PC-9 (cell line): Measurements from ENCODE around the gene PEA15. TPM values are rescaled to one million over a fixed set of nuclear protein-coding genes. Genes with fewer than 3 reads are reported as not detected.

Source experiments
- total RNA-seq: library from RNA; stranded (reverse); gene quantifications from 2 replicates; pipeline ENCODE4 v1.2.3, GENCODE V29; 2021

PEA15 gene
- total RNA-seq, 1 experiment from 2014 or later = 139 TPM

Other genes with a start within 250 kb of the PEA15 start
- 3.3 and 4.0 TPM in 2 replicates for gene PIGM, start 173.4 kb upstream of the PEA15 start, total RNA-seq
- not detected in 2 replicates for gene KCNJ10, start 135.2 kb upstream of the PEA15 start, total RNA-seq
- gene KCNJ9, start 123.8 kb upstream of the PEA15 start, total RNA-seq = not detected in 2 replicates
- gene IGSF8, start 106.8 kb upstream of the PEA15 start, total RNA-seq = 27.4 and 38.0 TPM in 2 replicates
- gene ATP1A2, start 89.6 kb upstream of the PEA15 start, total RNA-seq = 1.1 TPM in 2 replicates
- not detected in 2 replicates for gene ATP1A4, start 53.8 kb upstream of the PEA15 start, total RNA-seq
- gene CASQ1, start 14.8 kb upstream of the PEA15 start, total RNA-seq = not detected in 2 replicates
- 152 and 161 TPM in 2 replicates for gene DCAF8, start 57.2 kb downstream of the PEA15 start, total RNA-seq
- gene PEX19, start 79.7 kb downstream of the PEA15 start, total RNA-seq = 50.1 and 52.5 TPM in 2 replicates
- gene COPA, start 137.9 kb downstream of the PEA15 start, total RNA-seq = 146 and 147 TPM in 2 replicates
- gene NCSTN, start 138.0 kb downstream of the PEA15 start, total RNA-seq = 54.7 and 55.8 TPM in 2 replicates
- gene NHLH1, start 161.7 kb downstream of the PEA15 start, total RNA-seq = 0.26 TPM in 1 of 2 replicates, not detected in the other
- 11.5 and 12.4 TPM in 2 replicates for gene VANGL2, start 195.2 kb downstream of the PEA15 start, total RNA-seq